Muscle of leg (tissue), 11 donors: ENCODE data around the gene MTUS2. TPM values are rescaled to one million over a fixed set of nuclear protein-coding genes. Genes with fewer than 3 reads are reported as not detected.

ENCODE experiments used
- DNase-seq: peaks from one replicate; pipeline ENCODE4 v3.0.0; 2013
- H3K27ac ChIP-seq: one replicate; pipeline ENCODE4 v1.5.1; 2013; ENCODE audit warnings: mild to moderate bottlenecking, low read length, control low read depth
- H3K27me3 ChIP-seq: one replicate; pipeline ENCODE4 v1.6.1; 2013; ENCODE audit warnings: low read length; ENCODE audit not compliant: control insufficient read depth, insufficient read depth
- H3K36me3 ChIP-seq: one replicate; pipeline ENCODE4 v1.6.1; 2013; ENCODE audit warnings: low read length; ENCODE audit not compliant: control insufficient read depth, insufficient read depth
- H3K4me1 ChIP-seq: one replicate; pipeline ENCODE4 v1.6.1; 2013; ENCODE audit warnings: low read length; ENCODE audit not compliant: control insufficient read depth, insufficient read depth
- H3K4me3 ChIP-seq: one replicate; pipeline ENCODE4 v1.5.1; 2013; ENCODE audit warnings: low read length, control low read depth
- H3K9me3 ChIP-seq: replicated peaks from 2 replicates; pipeline ENCODE4 v1.6.1; 2013; ENCODE audit warnings: low read depth, low read length; ENCODE audit not compliant: control insufficient read depth
- WGBS: methylation state at CpG from one replicate; pipeline ENCODE4 v1.1.5; 2013; ENCODE audit warnings: missing lambda C conversion rate; ENCODE audit not compliant: insufficient coverage; 5-methylcytosine and 5-hydroxymethylcytosine counted together
- polyA plus RNA-seq, 8 donors: library from polyadenylated mRNA; unstranded; fragments of 120-200 nt; gene quantifications; one replicate each; pipeline versions ENCODE4 v1.2.1 to v1.2.3, GENCODE V29; 2013; ENCODE audit warnings: inconsistent platforms in 1 of 8, low replicate concordance in 1 of 8; ENCODE audit not compliant: insufficient read length in 8 of 8, insufficient read depth in 1 of 8
- total RNA-seq: library from RNA; stranded (reverse); fragments of 120-200 nt; gene quantifications from one replicate; pipeline ENCODE4 v1.2.4, GENCODE V29; 2013

MTUS2 gene
- total and polyA plus RNA-seq, 9 donors = 11.3 to 29.5 (median 21.7) TPM

DNA sequence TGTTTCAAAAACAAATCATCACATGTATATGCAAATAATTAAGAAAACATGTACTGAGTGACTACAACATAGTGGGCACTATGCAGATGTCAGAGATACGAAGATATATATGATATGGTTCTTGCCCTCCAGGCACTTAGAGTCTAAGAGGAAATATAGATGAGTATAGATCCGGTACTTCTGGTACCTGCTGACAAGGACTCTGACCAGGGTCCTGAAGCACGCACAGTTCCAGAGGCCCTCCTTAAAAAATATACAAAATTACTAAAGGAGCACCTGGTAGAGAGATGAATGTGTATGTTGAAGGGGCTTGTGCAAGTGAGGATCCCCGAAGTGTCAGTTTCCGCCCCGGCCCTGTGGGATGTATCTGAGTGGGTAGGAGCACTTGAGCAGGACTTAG, 31.3 kb downstream of the MTUS2 start:
- WGBS = no CpG with 5 or more reads among the region's 6 CpGs
- H3K9me3 ChIP-seq = no peaks in the 10 kb centered on the region
- no peaks in the 10 kb centered on the region for H3K4me1 ChIP-seq

DNA sequence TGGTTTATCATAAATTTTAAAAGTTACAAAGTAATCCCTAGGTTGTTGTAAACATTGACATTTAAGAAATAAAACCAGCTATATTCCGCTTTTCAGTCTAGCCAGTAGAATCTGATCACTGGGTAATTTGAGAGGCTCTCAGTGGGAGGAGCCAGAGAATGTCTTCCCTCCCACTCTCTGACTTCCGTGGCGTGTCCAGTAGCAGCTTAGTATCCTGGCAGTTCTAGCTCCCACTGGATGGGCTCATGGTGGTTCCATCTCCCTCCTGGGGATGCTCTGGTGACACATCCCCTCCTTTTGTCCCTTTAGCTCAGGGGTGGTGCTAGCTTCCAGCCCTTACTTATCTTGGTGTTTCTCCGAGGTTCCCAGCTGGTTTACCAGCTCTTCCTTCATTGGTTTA, 34.5 kb downstream of the MTUS2 start:
- H3K9me3 ChIP-seq = no peaks in the 10 kb centered on the region
- no peaks in the 10 kb centered on the region for H3K36me3 ChIP-seq
- DNase-seq = peak; percentile 3
- H3K27me3 ChIP-seq = no peaks in the 10 kb centered on the region
- 24% methylated on average over 3 of the region's 4 CpGs for WGBS
- H3K4me1 ChIP-seq = no peaks in the 10 kb centered on the region
- H3K4me3 ChIP-seq = no peak overlapping the region
- no peak overlapping the region for H3K27ac ChIP-seq

More for the DNA sequence above, 31.3 kb downstream of the MTUS2 start:
- DNase-seq = no peak
- no peaks in the 10 kb centered on the region for H3K27me3 ChIP-seq
- H3K4me3 ChIP-seq = no peak overlapping the region
- no peak overlapping the region for H3K27ac ChIP-seq
- no peaks in the 10 kb centered on the region for H3K36me3 ChIP-seq

- no peaks in the 10 kb centered on the region for H3K4me1 ChIP-seq
- WGBS = 80% methylated on average over 5 of the region's 6 CpGs
- H3K27me3 ChIP-seq = no peaks in the 10 kb centered on the region
- H3K36me3 ChIP-seq = no peaks in the 10 kb centered on the region
- no peaks in the 10 kb centered on the region for H3K9me3 ChIP-seq
- peak; percentile 0 for DNase-seq
- no peak overlapping the region for H3K27ac ChIP-seq
- no peak overlapping the region for H3K4me3 ChIP-seq
Measured at GRCh38 chr13:28856287-28856686, 36.1 kb downstream of the MTUS2 start.

- no peak overlapping the region for H3K4me3 ChIP-seq
- H3K27ac ChIP-seq = no peak overlapping the region
- no peaks in the 10 kb centered on the region for H3K36me3 ChIP-seq
- DNase-seq = no peak
- no peaks in the 10 kb centered on the region for H3K27me3 ChIP-seq
- H3K4me1 ChIP-seq = no peaks in the 10 kb centered on the region
- H3K9me3 ChIP-seq = no peaks in the 10 kb centered on the region
- no CpG with 5 or more reads among the region's 2 CpGs for WGBS
Measured at GRCh38 chr13:28859069-28859468, 38.9 kb downstream of the MTUS2 start.

GRCh38 chr13:28859717-28860116, 39.6 kb downstream of the MTUS2 start:
- no CpG with 5 or more reads among the region's 2 CpGs for WGBS
- DNase-seq = no peak
- Histone ChIP-seq H3K9me3 (no peaks in the 10 kb centered on the region), H3K36me3 (no peaks in the 10 kb centered on the region), H3K4me3 (no peak overlapping the region), H3K4me1 (no peaks in the 10 kb centered on the region), H3K27ac (no peak overlapping the region), H3K27me3 (no peaks in the 10 kb centered on the region)

GRCh38 chr13:28864544-28864943, 44.4 kb downstream of the MTUS2 start:
- H3K4me3 ChIP-seq = no peak overlapping the region
- no peaks in the 10 kb centered on the region for H3K36me3 ChIP-seq
- no peaks in the 10 kb centered on the region for H3K27me3 ChIP-seq
- no peaks in the 10 kb centered on the region for H3K4me1 ChIP-seq
- H3K27ac ChIP-seq = no peak overlapping the region
- DNase-seq = no peak
- no CpG with 5 or more reads among the region's 1 CpG for WGBS
- no peaks in the 10 kb centered on the region for H3K9me3 ChIP-seq

DNA sequence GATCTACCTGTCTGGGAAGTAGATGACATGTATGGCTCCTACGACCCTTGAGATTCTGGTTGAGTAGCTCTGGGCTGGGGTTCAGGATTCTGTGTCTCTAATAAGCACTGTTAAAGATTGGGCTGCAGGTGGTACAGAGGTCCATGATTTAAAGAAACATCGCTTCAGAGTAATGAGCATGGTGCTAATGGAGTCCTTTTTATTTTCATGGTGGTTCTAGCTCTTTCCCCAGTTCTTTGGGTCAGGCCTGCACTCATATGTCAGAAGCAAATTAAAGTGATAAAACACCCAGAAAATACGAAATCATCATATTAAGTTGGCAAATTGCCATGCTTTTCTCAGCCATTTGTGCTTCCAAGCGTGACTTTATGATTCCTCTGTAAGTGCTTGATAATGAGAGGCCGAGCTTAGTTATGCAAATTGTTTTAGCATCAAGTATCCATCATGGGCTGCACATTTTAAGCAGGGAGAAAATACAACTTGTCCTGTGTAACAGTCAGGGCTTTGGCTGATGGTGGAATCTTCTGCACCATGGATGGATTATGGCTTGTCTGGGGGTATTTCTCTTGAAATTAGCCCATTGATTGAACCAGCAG, 45.1 kb downstream of the MTUS2 start:
- no peak for DNase-seq
- WGBS = 70% methylated on average over 4 of the region's 5 CpGs
- no peaks in the 10 kb centered on the region for H3K9me3 ChIP-seq
- H3K4me3 ChIP-seq = no peak overlapping the region
- H3K36me3 ChIP-seq = no peaks in the 10 kb centered on the region
- H3K4me1 ChIP-seq = no peaks in the 10 kb centered on the region
- no peaks in the 10 kb centered on the region for H3K27me3 ChIP-seq
- no peak overlapping the region for H3K27ac ChIP-seq

DNA sequence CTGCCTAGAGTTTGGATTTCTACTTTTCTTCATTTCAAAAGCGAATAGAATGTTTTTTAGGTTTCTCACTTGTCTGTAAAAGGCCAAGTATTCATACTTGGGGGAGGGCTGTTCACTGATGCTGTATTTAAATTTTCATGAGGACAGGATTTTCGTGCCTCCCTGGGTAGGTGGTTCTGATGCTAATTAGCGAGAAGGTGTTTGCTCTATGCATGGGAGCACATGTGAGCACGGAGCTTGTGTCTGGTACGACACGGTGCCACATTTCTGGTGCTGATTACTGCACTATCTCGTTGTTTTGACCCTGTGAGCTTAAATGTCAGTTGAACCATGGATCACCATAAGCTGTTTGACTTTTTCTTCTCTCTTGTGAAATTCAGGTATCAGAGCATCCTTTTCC, 45.8 kb downstream of the MTUS2 start:
- no peak for DNase-seq
- no peak overlapping the region for H3K27ac ChIP-seq
- H3K4me3 ChIP-seq = no peak overlapping the region
- WGBS = 83% methylated on average over 6 of the region's 7 CpGs
- H3K36me3 ChIP-seq = no peaks in the 10 kb centered on the region
- no peaks in the 10 kb centered on the region for H3K27me3 ChIP-seq
- H3K4me1 ChIP-seq = no peaks in the 10 kb centered on the region
- H3K9me3 ChIP-seq = no peaks in the 10 kb centered on the region

DNA sequence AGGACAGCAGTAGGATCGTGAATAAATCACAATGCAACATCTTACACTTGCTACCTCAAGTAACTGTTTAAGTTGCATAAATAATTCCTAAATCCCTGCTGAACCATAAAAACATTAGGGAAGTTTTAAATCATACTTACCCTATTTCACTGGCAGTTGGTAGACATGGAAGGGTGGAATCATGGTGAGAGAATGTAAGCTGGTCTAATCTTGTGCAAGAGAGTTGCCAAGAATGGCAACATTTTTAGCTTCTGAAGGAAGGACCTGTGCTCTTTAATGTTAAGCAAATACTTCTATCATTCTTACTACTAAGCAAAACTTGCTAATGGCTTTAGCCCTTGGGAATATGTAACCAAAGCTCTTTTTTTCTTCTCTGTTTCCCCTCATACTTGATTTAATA, 46.8 kb downstream of the MTUS2 start:
- DNase-seq = no peak
- no peaks in the 10 kb centered on the region for H3K9me3 ChIP-seq
- no peak overlapping the region for H3K27ac ChIP-seq
- no peak overlapping the region for H3K4me3 ChIP-seq
- no peaks in the 10 kb centered on the region for H3K4me1 ChIP-seq
- no peaks in the 10 kb centered on the region for H3K36me3 ChIP-seq
- H3K27me3 ChIP-seq = no peaks in the 10 kb centered on the region
- no CpG with 5 or more reads among the region's 1 CpG for WGBS

DNA sequence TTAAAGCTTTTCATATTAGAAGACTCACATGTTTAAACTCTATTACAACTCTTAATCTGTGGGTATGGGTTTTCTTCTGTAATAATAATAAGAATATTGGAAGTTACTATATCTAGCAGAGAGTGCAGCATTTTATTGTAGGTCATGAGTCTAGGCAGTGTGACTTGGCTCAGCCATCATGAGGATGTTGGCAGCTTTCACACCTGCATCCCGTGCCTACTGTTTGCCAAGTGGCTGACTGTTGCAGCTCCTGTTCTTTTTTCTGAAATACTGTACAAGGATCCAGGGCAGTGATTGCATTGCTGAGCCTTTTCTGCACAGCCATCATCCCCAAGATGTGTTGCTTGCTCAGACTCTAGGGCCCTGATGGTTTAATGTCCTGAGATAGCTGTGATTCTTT, 47.4 kb downstream of the MTUS2 start:
- WGBS = 50% methylated on average over 1 of the region's 1 CpG
- Histone ChIP-seq H3K4me1 (no peaks in the 10 kb centered on the region), H3K36me3 (no peaks in the 10 kb centered on the region), H3K4me3 (no peak overlapping the region), H3K27me3 (no peaks in the 10 kb centered on the region), H3K27ac (no peak overlapping the region), H3K9me3 (peaks cover under 1% of the 10 kb centered on the region)
- DNase-seq = no peak
